Measurements from ENCODE around the gene UGT1A5.

The UGT1A5 gene

DNA sequence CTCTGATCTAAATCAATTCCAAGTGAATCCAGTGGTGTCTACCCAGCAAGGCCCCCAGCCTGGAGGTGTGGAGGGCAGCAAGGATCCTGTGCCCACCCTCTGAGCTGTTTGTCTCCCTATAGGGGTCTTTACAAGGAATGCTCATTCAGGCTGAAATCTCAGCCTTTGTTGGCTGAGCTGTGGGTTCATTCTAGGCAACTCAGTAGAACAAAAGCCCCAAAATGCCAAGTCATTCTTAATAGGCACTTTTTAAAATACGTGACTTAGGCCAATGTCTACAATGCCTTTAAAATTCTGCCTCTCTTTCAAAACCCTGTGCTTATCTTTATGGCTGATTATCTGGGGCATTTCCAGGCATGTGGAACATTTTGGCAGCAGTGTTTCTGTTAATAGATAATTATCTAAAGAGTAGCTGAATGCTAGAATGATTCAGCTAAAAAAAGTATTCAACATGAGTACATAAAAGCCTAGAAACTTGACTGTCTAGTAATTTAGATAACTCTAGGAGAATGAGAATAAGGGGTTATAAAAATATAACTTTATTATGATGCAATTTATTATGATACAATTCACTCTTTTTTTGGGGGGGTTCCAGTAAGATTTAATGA, 12.6 kb upstream of the UGT1A5 start:
- TF ChIP-seq, protein P1, sequence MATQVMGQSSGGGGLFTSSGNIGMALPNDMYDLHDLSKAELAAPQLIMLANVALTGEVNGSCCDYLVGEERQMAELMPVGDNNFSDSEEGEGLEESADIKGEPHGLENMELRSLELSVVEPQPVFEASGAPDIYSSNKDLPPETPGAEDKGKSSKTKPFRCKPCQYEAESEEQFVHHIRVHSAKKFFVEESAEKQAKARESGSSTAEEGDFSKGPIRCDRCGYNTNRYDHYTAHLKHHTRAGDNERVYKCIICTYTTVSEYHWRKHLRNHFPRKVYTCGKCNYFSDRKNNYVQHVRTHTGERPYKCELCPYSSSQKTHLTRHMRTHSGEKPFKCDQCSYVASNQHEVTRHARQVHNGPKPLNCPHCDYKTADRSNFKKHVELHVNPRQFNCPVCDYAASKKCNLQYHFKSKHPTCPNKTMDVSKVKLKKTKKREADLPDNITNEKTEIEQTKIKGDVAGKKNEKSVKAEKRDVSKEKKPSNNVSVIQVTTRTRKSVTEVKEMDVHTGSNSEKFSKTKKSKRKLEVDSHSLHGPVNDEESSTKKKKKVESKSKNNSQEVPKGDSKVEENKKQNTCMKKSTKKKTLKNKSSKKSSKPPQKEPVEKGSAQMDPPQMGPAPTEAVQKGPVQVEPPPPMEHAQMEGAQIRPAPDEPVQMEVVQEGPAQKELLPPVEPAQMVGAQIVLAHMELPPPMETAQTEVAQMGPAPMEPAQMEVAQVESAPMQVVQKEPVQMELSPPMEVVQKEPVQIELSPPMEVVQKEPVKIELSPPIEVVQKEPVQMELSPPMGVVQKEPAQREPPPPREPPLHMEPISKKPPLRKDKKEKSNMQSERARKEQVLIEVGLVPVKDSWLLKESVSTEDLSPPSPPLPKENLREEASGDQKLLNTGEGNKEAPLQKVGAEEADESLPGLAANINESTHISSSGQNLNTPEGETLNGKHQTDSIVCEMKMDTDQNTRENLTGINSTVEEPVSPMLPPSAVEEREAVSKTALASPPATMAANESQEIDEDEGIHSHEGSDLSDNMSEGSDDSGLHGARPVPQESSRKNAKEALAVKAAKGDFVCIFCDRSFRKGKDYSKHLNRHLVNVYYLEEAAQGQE (IDR thresholded peaks at IDR 0.05; ENCODE audit: low read depth) = no peak
- TF ChIP-seq, protein P2, sequence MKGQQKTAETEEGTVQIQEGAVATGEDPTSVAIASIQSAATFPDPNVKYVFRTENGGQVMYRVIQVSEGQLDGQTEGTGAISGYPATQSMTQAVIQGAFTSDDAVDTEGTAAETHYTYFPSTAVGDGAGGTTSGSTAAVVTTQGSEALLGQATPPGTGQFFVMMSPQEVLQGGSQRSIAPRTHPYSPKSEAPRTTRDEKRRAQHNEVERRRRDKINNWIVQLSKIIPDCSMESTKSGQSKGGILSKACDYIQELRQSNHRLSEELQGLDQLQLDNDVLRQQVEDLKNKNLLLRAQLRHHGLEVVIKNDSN (IDR thresholded peaks at IDR 0.05) = no peak

DNA sequence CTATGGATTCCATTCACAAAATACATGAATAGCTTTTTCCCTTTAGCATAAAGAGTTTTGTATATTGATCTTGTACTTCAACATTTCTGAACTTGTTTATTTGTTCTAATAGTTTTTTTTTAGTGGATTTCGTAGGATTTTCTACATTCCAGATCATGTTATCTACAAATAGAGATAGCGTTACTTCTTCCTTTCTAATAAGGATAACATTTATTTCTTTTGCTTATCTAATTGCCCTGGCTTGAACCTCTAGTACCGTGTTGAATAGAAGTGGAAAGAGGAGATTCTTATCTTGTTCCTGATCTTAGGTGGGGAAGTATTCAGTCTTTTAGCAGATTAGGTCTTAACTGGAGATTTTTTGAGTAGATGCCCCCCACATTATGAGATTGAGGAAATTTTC, 10.5 kb upstream of the UGT1A5 start:
- TF ChIP-seq EP300 (IDR thresholded peaks at IDR 0.05; ENCODE audit: borderline replicate concordance) (no peak), ZBTB7A (IDR thresholded peaks at IDR 0.05; ENCODE audit: low read depth) (no peak), TCF12 (IDR thresholded peaks at IDR 0.05; ENCODE audit: low read depth) (no peak), RAD21 (IDR thresholded peaks at IDR 0.05; ENCODE audit: low read depth) (no peak), FOXM1 (IDR thresholded peaks at IDR 0.05; ENCODE audit: borderline replicate concordance, low read depth) (no peak), NFIC (IDR thresholded peaks at IDR 0.05) (no peak), CEBPB (IDR thresholded peaks at IDR 0.05) (no peak), YY1 (IDR thresholded peaks at IDR 0.05; ENCODE audit: low read depth) (no peak), TAF1 (IDR thresholded peaks at IDR 0.05; ENCODE audit: low read depth) (no peak), EGR1 (IDR thresholded peaks at IDR 0.05) (no peak), TEAD4 (IDR thresholded peaks at IDR 0.05) (no peak), CREB1 (IDR thresholded peaks at IDR 0.05; ENCODE audit: low read depth) (no peak)
- TF ChIP-seq, protein P3, sequence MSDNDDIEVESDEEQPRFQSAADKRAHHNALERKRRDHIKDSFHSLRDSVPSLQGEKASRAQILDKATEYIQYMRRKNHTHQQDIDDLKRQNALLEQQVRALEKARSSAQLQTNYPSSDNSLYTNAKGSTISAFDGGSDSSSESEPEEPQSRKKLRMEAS (IDR thresholded peaks at IDR 0.05) = no peak
- TF ChIP-seq, protein P2 (IDR thresholded peaks at IDR 0.05) = no peak
- TF ChIP-seq, protein P1 (IDR thresholded peaks at IDR 0.05; ENCODE audit: low read depth) = no peak

DNA sequence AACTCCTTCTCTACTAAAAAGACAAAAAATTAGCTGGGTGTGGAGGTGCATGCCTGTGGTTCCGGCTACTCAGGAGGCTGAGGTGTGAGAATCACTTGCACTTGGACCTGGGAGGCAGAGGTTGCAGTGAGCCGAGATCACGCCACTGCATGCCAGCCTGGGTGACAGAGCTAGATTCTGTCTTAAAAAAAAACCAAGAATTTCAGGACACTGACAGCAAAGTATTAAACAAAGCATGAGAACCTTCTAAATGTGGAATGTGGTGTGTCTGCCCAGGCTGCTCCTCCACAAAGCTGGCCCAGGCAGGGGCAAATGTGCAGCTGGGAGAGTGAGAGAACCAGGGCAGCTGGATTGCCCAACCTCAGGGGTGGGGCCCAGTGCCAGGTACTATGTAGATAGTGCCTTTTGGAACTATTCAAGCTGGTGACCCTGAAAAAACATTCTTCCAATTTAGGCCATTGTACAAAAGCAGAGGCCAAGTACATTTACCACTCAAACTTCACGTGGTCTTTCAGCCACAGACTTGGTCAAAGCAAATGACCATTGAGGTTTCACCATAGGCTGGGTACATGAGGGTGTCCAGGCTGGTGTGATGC, 6.7 kb upstream of the UGT1A5 start:
- TF ChIP-seq EGR1 (IDR thresholded peaks at IDR 0.05) (no peak), NFIC (IDR thresholded peaks at IDR 0.05) (no peak), FOXM1 (IDR thresholded peaks at IDR 0.05; ENCODE audit: borderline replicate concordance, low read depth) (no peak), TCF12 (IDR thresholded peaks at IDR 0.05; ENCODE audit: low read depth) (no peak), TAF1 (IDR thresholded peaks at IDR 0.05; ENCODE audit: low read depth) (no peak), ZBTB7A (IDR thresholded peaks at IDR 0.05; ENCODE audit: low read depth) (no peak), CREB1 (IDR thresholded peaks at IDR 0.05; ENCODE audit: low read depth) (no peak), EP300 (IDR thresholded peaks at IDR 0.05; ENCODE audit: borderline replicate concordance) (no peak), RAD21 (IDR thresholded peaks at IDR 0.05; ENCODE audit: low read depth) (no peak), YY1 (IDR thresholded peaks at IDR 0.05; ENCODE audit: low read depth) (no peak), TEAD4 (IDR thresholded peaks at IDR 0.05) (no peak), CEBPB (IDR thresholded peaks at IDR 0.05) (no peak)
- TF ChIP-seq, protein P1 (IDR thresholded peaks at IDR 0.05; ENCODE audit: low read depth) = no peak
- TF ChIP-seq, protein P2 (IDR thresholded peaks at IDR 0.05) = no peak
- TF ChIP-seq, protein P3 (IDR thresholded peaks at IDR 0.05) = no peak

DNA sequence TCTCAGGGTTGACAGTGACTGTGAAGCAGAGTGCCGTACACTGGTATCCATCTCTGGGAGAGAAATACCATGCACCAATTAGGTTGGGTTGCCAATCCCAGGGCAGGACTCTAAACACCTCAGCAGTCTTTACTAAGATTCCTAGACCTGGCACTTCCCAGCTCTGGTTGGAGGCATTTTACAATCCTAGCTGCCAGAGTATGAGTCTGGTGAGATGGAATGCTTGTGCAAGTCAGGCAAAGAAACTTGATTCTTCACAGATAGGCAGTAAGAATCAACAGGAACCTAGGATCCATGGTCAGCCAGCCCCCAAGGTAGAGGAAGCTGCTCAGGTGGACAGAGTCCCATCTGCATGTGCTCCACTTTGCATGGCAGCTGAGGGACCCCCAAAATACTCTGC, 6.0 kb upstream of the UGT1A5 start:
- TF ChIP-seq CEBPB (IDR thresholded peaks at IDR 0.05) = no peak
- no peak for TF ChIP-seq EGR1 (IDR thresholded peaks at IDR 0.05)
- no peak for TF ChIP-seq ZBTB7A (IDR thresholded peaks at IDR 0.05; ENCODE audit: low read depth)
- TF ChIP-seq, protein P3 (IDR thresholded peaks at IDR 0.05) = no peak
- TF ChIP-seq RAD21 (IDR thresholded peaks at IDR 0.05; ENCODE audit: low read depth) = no peak
- TF ChIP-seq, protein P2 (IDR thresholded peaks at IDR 0.05) = no peak
- TF ChIP-seq EP300 (IDR thresholded peaks at IDR 0.05; ENCODE audit: borderline replicate concordance) = no peak
- no peak for TF ChIP-seq FOXM1 (IDR thresholded peaks at IDR 0.05; ENCODE audit: borderline replicate concordance, low read depth)
- TF ChIP-seq CREB1 (IDR thresholded peaks at IDR 0.05; ENCODE audit: low read depth) = no peak
- TF ChIP-seq, protein P1 (IDR thresholded peaks at IDR 0.05; ENCODE audit: low read depth) = no peak
- no peak for TF ChIP-seq YY1 (IDR thresholded peaks at IDR 0.05; ENCODE audit: low read depth)
- no peak for TF ChIP-seq TEAD4 (IDR thresholded peaks at IDR 0.05)
- no peak for TF ChIP-seq TCF12 (IDR thresholded peaks at IDR 0.05; ENCODE audit: low read depth)

Measured in Ishikawa (cell line).